CD1c-positive myeloid dendritic cell (primary cell): Measurements from ENCODE around the gene RLN3.
"Not testable (repeated sequence)": the region's sequence is repeated elsewhere in the genome, so short reads cannot be mapped to it uniquely, and the experiment has no call there.

Experiments used
- DNase-seq: peaks from one replicate; pipeline ENCODE4 v3.0.0-alpha.2; 2016; ENCODE audit errors: extremely low spot score

Gene RLN3

DNA sequence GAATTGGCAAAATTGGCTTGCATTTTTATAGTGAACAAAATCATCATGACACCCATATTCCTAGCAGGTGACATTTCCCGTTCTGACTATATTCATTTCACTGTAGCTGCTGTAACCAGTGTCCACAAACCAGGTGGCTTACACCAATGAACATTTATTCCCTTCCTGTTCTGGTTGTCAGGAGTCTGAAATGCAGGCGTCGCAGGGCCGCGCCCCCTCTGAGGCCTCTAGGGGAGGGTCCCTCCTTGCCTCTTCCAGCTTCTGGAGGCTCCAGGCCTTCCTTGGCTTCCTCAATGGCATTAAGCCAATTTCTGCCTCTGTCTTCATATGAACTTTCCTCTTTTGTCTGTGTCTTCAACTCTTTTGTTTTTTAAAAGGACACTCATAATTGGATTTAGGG lies 6.5 kb upstream of the RLN3 start:
- DNase-seq: peak; percentile 33

- DNase-seq: no peak
These were observed 5.5 kb upstream of the RLN3 start for GRCh38 chr19:14022469-14022868.

DNA sequence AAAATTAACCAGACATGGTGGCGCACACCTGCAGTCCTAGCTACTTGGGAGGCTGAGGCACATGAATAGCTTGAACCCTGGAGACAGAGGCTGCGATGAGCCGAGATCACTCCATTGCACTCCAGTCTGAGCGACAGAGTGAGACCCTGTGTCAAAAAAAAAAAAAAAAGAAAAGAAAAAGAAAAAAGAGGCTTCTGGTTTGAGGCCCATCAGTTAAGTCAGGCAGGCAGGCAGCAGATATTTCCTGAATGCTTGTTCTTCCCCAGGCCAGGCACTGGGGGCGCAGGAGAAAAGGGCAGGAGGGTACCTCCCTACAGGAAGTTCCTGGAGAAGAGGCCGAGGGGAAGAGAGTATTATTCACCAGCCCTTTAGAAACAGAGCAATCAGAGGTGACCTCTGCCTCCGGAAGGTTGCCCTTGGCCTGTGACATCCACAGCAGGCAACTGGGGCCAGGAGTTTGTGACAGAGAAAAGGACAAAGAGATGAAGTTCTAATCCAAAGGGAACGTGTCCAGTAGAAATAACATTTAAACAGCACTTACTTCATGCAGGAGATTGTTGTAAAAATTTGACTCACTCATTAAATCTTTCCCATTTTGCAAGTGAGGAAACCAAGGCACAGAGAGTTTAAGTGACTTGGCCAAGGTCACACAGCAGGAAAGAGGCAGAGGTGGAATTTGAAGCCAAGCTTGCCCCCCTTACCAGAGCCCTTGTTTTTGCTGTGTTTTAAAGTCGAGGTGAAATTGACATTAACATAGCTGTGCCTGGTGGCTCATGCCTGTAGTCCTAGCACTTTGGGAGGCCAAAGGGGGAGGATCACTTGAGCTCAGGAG lies 4.3 kb upstream of the RLN3 start:
- peak; percentile 85 for DNase-seq

- DNase-seq: not testable (repeated sequence)
These were observed 1.2 kb upstream of the RLN3 start for GRCh38 chr19:14026652-14027192.

GRCh38 chr19:14028901-14029300 lies 953 bp downstream of the RLN3 start:
- no peak for DNase-seq

GRCh38 chr19:14030997-14031718 lies 3.2 kb downstream of the RLN3 start:
- no peak for DNase-seq

GRCh38 chr19:14031719-14032480 lies 4.0 kb downstream of the RLN3 start, which contains the start of gene IL27RA:
IL27RA (plus strand) TSS chr19:14031762; CDS start chr19:14031873, 111 bp downstream.
- peak; percentile 77 for DNase-seq

DNA sequence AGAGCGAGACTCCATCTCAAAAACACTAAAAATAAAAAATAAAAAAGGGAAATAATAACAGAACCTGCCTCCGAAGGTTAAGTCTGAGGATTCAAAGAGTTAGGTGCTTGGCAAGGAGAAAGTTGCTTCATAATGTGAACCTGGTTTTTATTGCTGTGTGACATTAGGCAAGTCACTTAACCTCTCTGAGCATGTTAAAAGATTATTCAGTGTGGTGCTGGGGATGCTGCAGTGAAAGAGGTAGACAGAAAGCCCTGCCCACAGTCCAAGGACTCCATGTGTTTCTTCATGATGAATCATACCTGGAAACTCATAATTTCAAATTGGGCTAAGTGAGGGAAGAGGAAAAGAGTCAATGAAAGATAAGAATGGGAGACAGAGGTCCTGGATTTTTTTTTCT lies 6.0 kb downstream of the RLN3 start:
- no peak for DNase-seq

DNA sequence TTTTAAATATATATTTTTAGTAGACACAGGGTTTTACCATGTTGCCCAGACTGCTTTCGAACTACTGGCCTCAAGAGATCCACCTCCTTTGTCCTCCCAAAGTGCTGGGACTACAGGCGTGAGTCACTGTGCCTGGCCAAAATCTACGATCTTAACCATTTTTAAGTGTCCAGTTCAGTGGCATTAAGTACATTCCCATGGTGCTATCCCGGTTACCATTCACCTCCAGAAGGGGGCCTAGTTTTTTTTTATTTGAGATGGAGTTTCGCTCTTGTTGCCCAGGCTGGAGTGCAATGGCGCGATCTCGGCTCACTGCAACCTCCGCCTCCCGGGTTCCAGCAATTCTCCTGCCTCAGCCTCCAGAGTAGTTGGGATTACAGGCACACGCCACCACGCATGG lies 7.2 kb downstream of the RLN3 start:
- not testable (repeated sequence) for DNase-seq

DNA sequence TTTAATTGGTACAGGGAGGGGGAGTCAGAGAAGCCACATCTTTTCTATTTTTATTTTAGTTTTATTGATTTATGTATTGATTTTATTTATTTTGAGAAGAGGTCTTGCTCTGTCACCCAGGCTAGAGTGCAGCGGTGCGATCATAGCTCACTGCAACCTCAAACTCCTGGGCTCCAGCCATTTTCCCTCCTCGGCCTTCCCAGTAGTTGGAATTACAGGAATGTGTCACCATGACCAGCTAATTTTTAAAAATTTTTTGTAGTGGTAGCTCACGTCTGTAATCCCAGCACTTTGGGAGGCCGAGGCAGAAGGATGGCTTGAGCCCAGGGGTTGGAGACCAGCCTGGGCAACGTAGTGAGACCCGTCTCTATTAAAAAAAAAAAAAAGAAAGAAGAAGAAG lies 7.8 kb downstream of the RLN3 start:
- DNase-seq: no peak

GRCh38 chr19:14039181-14039580 lies 11.2 kb downstream of the RLN3 start:
- no peak for DNase-seq

DNA sequence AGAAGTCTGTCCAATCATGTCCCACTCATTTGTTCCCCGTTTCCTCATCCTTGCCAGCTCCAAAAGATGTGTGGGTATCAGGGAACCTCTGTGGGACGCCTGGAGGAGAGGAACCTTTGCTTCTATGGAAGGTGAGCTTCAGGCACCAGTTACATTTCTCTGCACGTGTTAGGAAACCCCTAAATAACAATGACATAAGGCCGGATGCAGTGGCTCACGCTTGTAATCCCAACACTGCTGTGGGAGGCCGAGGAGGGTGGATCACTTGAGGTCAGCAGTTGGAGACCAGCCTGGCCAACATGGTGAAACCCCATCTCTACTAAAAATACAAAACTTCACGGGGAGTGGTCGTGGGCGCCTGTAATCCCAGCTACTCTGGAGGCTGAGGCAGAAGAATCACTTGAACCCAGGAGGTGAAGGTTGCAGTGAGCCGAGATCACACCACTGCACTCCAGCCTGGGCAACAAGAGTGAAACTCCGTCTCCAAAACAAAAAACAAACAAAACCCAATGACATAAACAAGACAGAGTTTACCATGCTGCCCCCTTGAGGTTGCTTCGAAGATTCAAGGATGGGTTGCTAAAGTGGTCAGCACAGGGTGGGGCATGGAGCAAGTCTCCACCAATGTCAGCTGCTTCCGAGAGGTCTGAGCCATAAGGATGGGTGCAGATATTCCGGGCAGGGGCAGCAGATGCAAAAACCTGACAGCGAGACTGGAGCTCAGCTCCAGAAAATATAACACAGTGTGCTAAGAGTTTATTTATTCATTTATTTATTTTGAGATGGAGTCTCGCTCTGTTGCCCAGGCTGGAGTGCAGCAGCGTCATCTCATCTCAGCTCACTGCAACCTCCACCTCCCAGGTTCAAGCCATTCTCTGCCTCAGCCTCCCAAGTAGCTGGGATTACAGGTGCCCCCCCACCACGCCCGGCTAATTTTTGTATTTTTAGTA lies 15.0 kb downstream of the RLN3 start:
- DNase-seq: peak; percentile 79

DNA sequence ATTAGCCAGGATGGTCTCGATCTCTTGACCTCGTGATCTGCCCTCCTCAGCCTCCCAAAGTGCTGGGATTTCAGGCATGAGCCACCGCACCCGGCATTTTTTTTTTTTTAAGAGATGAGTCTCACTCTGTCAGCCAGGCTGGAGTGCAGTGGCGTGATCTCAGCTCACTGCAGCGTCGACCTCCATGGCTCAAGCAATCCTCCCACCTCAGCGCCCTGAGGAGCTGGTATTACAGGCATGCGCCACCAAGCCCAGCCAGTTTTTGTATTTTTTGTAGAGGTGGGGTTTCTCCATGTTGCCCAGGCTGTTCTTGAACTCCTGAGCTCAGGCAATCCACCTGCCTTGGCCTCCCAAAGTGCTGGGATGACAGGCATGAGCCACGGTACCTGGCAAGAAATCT lies 19.9 kb downstream of the RLN3 start:
- DNase-seq: not testable (repeated sequence)

GRCh38 chr19:14048443-14049153 lies 20.6 kb downstream of the RLN3 start:
- DNase-seq: peak; percentile 84

DNA sequence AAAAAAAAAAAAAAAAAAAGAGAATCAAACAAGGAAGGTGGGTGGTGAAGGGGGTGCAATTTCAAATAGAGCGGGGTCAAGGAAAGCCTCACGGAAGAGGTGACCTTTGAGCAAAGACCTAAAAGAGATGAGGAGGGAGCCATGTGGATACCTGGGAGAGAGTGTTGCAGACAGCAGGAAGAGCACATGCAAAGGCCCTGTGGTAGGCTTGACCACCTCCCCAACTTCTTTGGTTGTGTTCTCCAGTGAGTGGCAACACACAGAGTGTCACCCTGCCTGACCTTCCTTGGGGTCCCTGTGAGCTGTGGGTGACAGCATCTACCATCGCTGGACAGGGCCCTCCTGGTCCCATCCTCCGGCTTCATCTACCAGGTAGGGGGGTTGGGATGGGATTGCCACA lies 22.6 kb downstream of the RLN3 start:
- no peak for DNase-seq

GRCh38 chr19:14050961-14051360 lies 23.0 kb downstream of the RLN3 start:
- not testable (repeated sequence) for DNase-seq

- no peak for DNase-seq
These were observed 24.0 kb downstream of the RLN3 start for GRCh38 chr19:14051980-14052379.

- DNase-seq: no peak
These were observed 24.5 kb downstream of the RLN3 start for GRCh38 chr19:14052470-14052869.

GRCh38 chr19:14053032-14053431 lies 25.1 kb downstream of the RLN3 start:
- no peak for DNase-seq

DNA sequence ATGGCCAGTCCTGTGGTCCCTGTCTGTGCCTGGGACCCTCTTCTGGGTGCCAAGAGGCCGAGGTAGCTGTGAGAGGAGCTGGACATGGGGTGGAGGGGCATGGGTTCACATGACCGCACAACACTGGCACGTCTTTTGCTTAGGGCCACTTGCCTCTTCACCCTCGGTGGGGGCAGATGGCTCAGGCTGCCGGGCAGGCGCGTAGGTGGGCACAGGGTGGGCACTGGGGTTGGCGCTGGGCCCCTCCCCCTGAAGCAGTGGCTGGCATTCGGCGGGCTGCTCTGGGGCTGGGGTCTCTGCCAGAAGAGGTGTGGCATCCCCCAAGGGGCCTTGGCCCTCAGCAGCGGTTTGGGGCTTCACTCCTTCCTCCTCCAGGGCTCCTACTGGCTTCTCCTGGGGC lies 25.6 kb downstream of the RLN3 start:
- no peak for DNase-seq
